Skeletal muscle satellite cell (primary cell): ENCODE data around the gene WNT1.

Source experiments
- H3K27me3 ChIP-seq: 2 replicates; pipeline ENCODE4 v1.7.0; 2013; ENCODE audit warnings: low read length; ENCODE audit not compliant: control insufficient read depth, insufficient read depth
- H3K36me3 ChIP-seq: 2 replicates; pipeline ENCODE4 v1.7.0; 2013; ENCODE audit warnings: mild to moderate bottlenecking, control low read depth, low read length; ENCODE audit not compliant: insufficient read depth
- H3K4me1 ChIP-seq: 2 replicates; pipeline ENCODE4 v1.7.0; 2013; ENCODE audit warnings: low read length; ENCODE audit not compliant: control insufficient read depth, insufficient read depth
- H3K4me2 ChIP-seq: 2 replicates; pipeline ENCODE4 v1.7.0; 2013; ENCODE audit warnings: mild to moderate bottlenecking, low read length
- H3K4me3 ChIP-seq: 2 replicates; pipeline ENCODE4 v1.7.0; 2013; ENCODE audit warnings: low read length
- H3K9ac ChIP-seq: 2 replicates; pipeline ENCODE4 v1.7.0; 2013; ENCODE audit warnings: mild to moderate bottlenecking, low read depth, low read length, moderate library complexity
- H3K9me3 ChIP-seq: replicated peaks from 2 replicates; pipeline ENCODE4 v1.7.0; 2013; ENCODE audit warnings: mild to moderate bottlenecking, control low read depth, low read length

The WNT1 gene

GRCh38 chr12:48985901-48986300 is 7.8 kb downstream of the WNT1 start:
- peaks cover 6% of the 10 kb centered on the region for H3K4me1 ChIP-seq
- H3K36me3 ChIP-seq, result no peaks in the 10 kb centered on the region
- H3K4me2 ChIP-seq, result no peak overlapping the region
- H3K9ac ChIP-seq, result no peak overlapping the region
- peaks cover 93% of the 10 kb centered on the region for H3K27me3 ChIP-seq
- no peaks in the 10 kb centered on the region for H3K9me3 ChIP-seq
- H3K4me3 ChIP-seq, result no peak overlapping the region

- no peak overlapping the region for H3K4me2 ChIP-seq
- no peak overlapping the region for H3K9ac ChIP-seq
- H3K9me3 ChIP-seq, result no peaks in the 10 kb centered on the region
- no peaks in the 10 kb centered on the region for H3K4me1 ChIP-seq
- no peaks in the 10 kb centered on the region for H3K36me3 ChIP-seq
- no peak overlapping the region for H3K4me3 ChIP-seq
- peaks cover 89% of the 10 kb centered on the region for H3K27me3 ChIP-seq
These were observed 8.7 kb downstream of the WNT1 start for GRCh38 chr12:48986720-48987291.

- Histone ChIP-seq H3K9ac (no peak overlapping the region), H3K4me1 (no peaks in the 10 kb centered on the region), H3K36me3 (no peaks in the 10 kb centered on the region), H3K9me3 (no peaks in the 10 kb centered on the region), H3K4me3 (no peak overlapping the region), H3K27me3 (peaks cover 81% of the 10 kb centered on the region), H3K4me2 (no peak overlapping the region)
These were observed 10.0 kb downstream of the WNT1 start for GRCh38 chr12:48988030-48988649.

GRCh38 chr12:48990552-48990951 is 12.4 kb downstream of the WNT1 start:
- peaks cover 5% of the 10 kb centered on the region for H3K4me1 ChIP-seq
- H3K27me3 ChIP-seq, result peaks cover 76% of the 10 kb centered on the region
- H3K4me2 ChIP-seq, result no peak overlapping the region
- no peaks in the 10 kb centered on the region for H3K9me3 ChIP-seq
- H3K4me3 ChIP-seq, result no peak overlapping the region
- no peak overlapping the region for H3K9ac ChIP-seq
- no peaks in the 10 kb centered on the region for H3K36me3 ChIP-seq

GRCh38 chr12:48991247-48992050 is 13.3 kb downstream of the WNT1 start:
- no peak overlapping the region for H3K4me2 ChIP-seq
- no peaks in the 10 kb centered on the region for H3K9me3 ChIP-seq
- H3K9ac ChIP-seq, result no peak overlapping the region
- peaks cover 5% of the 10 kb centered on the region for H3K4me1 ChIP-seq
- peaks cover 67% of the 10 kb centered on the region for H3K27me3 ChIP-seq
- H3K36me3 ChIP-seq, result no peaks in the 10 kb centered on the region
- H3K4me3 ChIP-seq, result no peak overlapping the region

GRCh38 chr12:48993787-48994186 is 15.7 kb downstream of the WNT1 start:
- no peak overlapping the region for H3K4me3 ChIP-seq
- H3K36me3 ChIP-seq, result no peaks in the 10 kb centered on the region
- no peaks in the 10 kb centered on the region for H3K9me3 ChIP-seq
- H3K9ac ChIP-seq, result no peak overlapping the region
- H3K4me2 ChIP-seq, result no peak overlapping the region
- peaks cover 22% of the 10 kb centered on the region for H3K4me1 ChIP-seq
- peaks cover 63% of the 10 kb centered on the region for H3K27me3 ChIP-seq

- H3K27me3 ChIP-seq, result peaks cover 56% of the 10 kb centered on the region
- H3K4me2 ChIP-seq, result no peak overlapping the region
- no peaks in the 10 kb centered on the region for H3K9me3 ChIP-seq
- no peak overlapping the region for H3K9ac ChIP-seq
- peaks cover 28% of the 10 kb centered on the region for H3K4me1 ChIP-seq
- H3K36me3 ChIP-seq, result no peaks in the 10 kb centered on the region
- H3K4me3 ChIP-seq, result no peak overlapping the region
These were observed 16.3 kb downstream of the WNT1 start for GRCh38 chr12:48994224-48995085.

- Histone ChIP-seq H3K4me3 (peak overlapping the region; percentile 65), H3K4me1 (peaks cover 36% of the 10 kb centered on the region), H3K27me3 (peaks cover 49% of the 10 kb centered on the region), H3K36me3 (peaks cover under 1% of the 10 kb centered on the region), H3K9me3 (no peaks in the 10 kb centered on the region), H3K9ac (no peak overlapping the region), H3K4me2 (peak overlapping the region; percentile 86)
These were observed 17.2 kb downstream of the WNT1 start for GRCh38 chr12:48995086-48995879.

- H3K4me3 ChIP-seq, result peak overlapping the region; percentile 62
These were observed 18.9 kb downstream of the WNT1 start for GRCh38 chr12:48996794-48997718.

More at GRCh38 chr12:48996794-48997718, 18.9 kb downstream of the WNT1 start:
- Histone ChIP-seq H3K4me1 (peaks cover 40% of the 10 kb centered on the region), H3K36me3 (peaks cover 16% of the 10 kb centered on the region), H3K9me3 (no peaks in the 10 kb centered on the region), H3K9ac (peak overlapping the region; percentile 38), H3K4me2 (peak overlapping the region; percentile 81), H3K27me3 (peaks cover 37% of the 10 kb centered on the region)
